Measurements from ENCODE around the gene NIBAN1.
"Not testable (repeated sequence)": the region's sequence is repeated elsewhere in the genome, so short reads cannot be mapped to it uniquely, and the experiment has no call there.

Gene NIBAN1, protein sequence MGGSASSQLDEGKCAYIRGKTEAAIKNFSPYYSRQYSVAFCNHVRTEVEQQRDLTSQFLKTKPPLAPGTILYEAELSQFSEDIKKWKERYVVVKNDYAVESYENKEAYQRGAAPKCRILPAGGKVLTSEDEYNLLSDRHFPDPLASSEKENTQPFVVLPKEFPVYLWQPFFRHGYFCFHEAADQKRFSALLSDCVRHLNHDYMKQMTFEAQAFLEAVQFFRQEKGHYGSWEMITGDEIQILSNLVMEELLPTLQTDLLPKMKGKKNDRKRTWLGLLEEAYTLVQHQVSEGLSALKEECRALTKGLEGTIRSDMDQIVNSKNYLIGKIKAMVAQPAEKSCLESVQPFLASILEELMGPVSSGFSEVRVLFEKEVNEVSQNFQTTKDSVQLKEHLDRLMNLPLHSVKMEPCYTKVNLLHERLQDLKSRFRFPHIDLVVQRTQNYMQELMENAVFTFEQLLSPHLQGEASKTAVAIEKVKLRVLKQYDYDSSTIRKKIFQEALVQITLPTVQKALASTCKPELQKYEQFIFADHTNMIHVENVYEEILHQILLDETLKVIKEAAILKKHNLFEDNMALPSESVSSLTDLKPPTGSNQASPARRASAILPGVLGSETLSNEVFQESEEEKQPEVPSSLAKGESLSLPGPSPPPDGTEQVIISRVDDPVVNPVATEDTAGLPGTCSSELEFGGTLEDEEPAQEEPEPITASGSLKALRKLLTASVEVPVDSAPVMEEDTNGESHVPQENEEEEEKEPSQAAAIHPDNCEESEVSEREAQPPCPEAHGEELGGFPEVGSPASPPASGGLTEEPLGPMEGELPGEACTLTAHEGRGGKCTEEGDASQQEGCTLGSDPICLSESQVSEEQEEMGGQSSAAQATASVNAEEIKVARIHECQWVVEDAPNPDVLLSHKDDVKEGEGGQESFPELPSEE

GRCh38 chr1:184974056-184974836, at the start of gene NIBAN1:
Gene NIBAN1, minus strand, starts transcription at chr1:184974508. Its CDS starts 152 bp downstream, at chr1:184974356.
- peak within 1 kb of the TSS; percentile 87 for H3K4me3 Mint-ChIP-seq

GRCh38 chr1:185017966-185018365, 43.7 kb upstream of the NIBAN1 start:
- Mint-ChIP-seq H3K27ac (no peak overlapping the region), H3K4me1 (peaks cover 5% of the 10 kb centered on the region), H3K9me3 (no peaks in the 10 kb centered on the region), H3K27me3 (no peaks in the 10 kb centered on the region), H3K36me3 (no peaks in the 10 kb centered on the region), H3K4me3 (no peak overlapping the region)
- ATAC-seq, result no peak

More at GRCh38 chr1:184974056-184974836, at the start of gene NIBAN1:
- Mint-ChIP-seq H3K4me1 (peaks cover 47% of the 10 kb centered on the region), H3K36me3 (no peaks in the 10 kb centered on the region), H3K27me3 (peaks cover 14% of the 10 kb centered on the region), H3K9me3 (no peaks in the 10 kb centered on the region), H3K27ac (peak within 1 kb of the TSS; percentile 83)
- peak; percentile 83 for ATAC-seq

- ATAC-seq, result no peak
- no peaks in the 10 kb centered on the region for H3K9me3 Mint-ChIP-seq
These were observed 43.0 kb upstream of the NIBAN1 start for GRCh38 chr1:185017338-185017737.

DNA sequence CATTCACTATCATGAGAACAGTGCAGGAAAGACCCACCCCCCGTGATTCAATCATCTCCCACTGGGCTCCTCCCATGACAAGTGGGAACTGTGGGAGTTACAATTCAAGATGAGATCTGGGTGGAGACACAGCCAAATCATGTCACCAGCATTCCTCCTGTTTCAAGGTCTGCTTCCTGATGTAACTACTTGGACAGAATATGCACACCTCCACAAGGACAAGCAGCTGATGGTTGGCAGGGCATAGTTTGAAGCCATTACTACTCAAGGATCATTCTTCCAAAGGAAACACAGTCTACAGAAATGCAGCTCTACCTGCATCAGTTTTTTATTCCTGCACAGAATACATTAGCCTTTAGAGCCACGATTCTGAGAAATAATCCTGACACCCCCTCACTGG, 42.6 kb upstream of the NIBAN1 start:
- Mint-ChIP-seq H3K27me3 (no peaks in the 10 kb centered on the region), H3K27ac (no peak overlapping the region), H3K4me3 (no peak overlapping the region), H3K36me3 (no peaks in the 10 kb centered on the region), H3K4me1 (peaks cover 5% of the 10 kb centered on the region), H3K9me3 (no peaks in the 10 kb centered on the region)
- no peak for ATAC-seq

More at GRCh38 chr1:185017338-185017737, 43.0 kb upstream of the NIBAN1 start:
- Mint-ChIP-seq H3K27me3 (no peaks in the 10 kb centered on the region), H3K4me1 (peaks cover 5% of the 10 kb centered on the region), H3K27ac (no peak overlapping the region), H3K36me3 (no peaks in the 10 kb centered on the region), H3K4me3 (no peak overlapping the region)

- Mint-ChIP-seq H3K27me3 (no peaks in the 10 kb centered on the region), H3K36me3 (no peaks in the 10 kb centered on the region), H3K9me3 (no peaks in the 10 kb centered on the region), H3K4me3 (no peak overlapping the region), H3K4me1 (peaks cover 5% of the 10 kb centered on the region), H3K27ac (no peak overlapping the region)
- no peak for ATAC-seq
These were observed 41.3 kb upstream of the NIBAN1 start for GRCh38 chr1:185015631-185016030.

DNA sequence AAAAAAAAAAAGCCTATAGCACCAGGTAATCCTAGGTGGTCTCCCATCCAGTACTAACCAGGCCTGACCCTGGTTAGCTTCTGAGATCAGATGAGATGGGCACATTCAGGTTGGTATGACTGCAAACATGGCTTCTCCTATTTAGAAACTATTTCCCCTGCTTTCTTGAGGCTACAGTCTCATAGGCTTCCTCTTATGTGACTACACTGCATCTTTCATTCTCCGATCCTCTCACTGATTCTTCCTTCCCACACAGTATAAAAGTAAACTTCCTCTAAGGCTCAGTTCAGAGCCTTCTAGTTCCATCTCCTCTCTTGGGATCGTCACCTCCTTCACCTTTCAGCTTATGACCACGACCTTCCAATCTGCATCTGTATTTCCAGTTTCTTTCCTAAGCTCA, 40.6 kb upstream of the NIBAN1 start:
- Mint-ChIP-seq H3K4me1 (peaks cover 5% of the 10 kb centered on the region), H3K9me3 (no peaks in the 10 kb centered on the region), H3K27ac (no peak overlapping the region), H3K36me3 (no peaks in the 10 kb centered on the region), H3K4me3 (no peak overlapping the region), H3K27me3 (no peaks in the 10 kb centered on the region)
- ATAC-seq, result no peak

GRCh38 chr1:185010361-185010760, 36.1 kb upstream of the NIBAN1 start:
- Mint-ChIP-seq H3K9me3 (no peaks in the 10 kb centered on the region), H3K27me3 (no peaks in the 10 kb centered on the region), H3K27ac (no peak overlapping the region), H3K4me1 (no peaks in the 10 kb centered on the region), H3K4me3 (no peak overlapping the region), H3K36me3 (no peaks in the 10 kb centered on the region)
- no peak for ATAC-seq

GRCh38 chr1:185008838-185009237, 34.5 kb upstream of the NIBAN1 start:
- Mint-ChIP-seq H3K27me3 (no peaks in the 10 kb centered on the region), H3K4me3 (no peak overlapping the region), H3K4me1 (no peaks in the 10 kb centered on the region), H3K9me3 (no peaks in the 10 kb centered on the region), H3K36me3 (no peaks in the 10 kb centered on the region), H3K27ac (no peak overlapping the region)
- no peak for ATAC-seq

DNA sequence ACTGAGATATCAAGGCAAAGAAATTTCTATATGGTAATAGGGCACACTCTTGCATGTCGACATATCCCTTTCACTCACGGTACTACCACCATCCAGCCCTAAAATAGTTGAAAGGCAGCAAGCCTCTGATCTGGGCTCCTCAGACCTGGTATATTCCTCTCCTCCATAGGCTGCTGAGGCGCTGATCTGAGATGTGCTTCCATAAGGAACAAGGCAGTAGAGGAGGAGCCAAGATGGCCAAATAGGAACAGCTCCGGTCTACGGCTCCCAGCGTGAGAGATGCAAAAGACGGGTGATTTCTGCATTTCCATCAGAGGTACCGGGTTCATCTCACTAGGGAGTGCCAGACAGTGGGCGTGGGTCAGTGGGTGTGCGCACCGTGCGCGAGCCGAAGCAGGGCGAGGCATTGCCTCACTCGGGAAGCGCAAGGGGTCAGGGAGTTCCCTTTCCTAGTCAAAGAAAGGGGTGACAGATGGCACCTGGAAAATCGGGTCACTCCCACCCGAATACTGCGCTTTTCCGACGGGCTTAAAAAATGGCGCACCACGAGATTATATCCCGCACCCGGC, 27.1 kb upstream of the NIBAN1 start:
- not testable (repeated sequence) for H3K4me3 Mint-ChIP-seq, H3K4me1 Mint-ChIP-seq, ATAC-seq, H3K36me3 Mint-ChIP-seq, H3K9me3 Mint-ChIP-seq, H3K27ac Mint-ChIP-seq
- peaks cover 17% of the 10 kb centered on the region for H3K27me3 Mint-ChIP-seq

GRCh38 chr1:184999974-185000373, 25.7 kb upstream of the NIBAN1 start:
- H3K27ac Mint-ChIP-seq, ATAC-seq, H3K36me3 Mint-ChIP-seq, H3K9me3 Mint-ChIP-seq, H3K4me1 Mint-ChIP-seq, H3K4me3 Mint-ChIP-seq: not testable (repeated sequence)
- H3K27me3 Mint-ChIP-seq, result peaks cover 31% of the 10 kb centered on the region

DNA sequence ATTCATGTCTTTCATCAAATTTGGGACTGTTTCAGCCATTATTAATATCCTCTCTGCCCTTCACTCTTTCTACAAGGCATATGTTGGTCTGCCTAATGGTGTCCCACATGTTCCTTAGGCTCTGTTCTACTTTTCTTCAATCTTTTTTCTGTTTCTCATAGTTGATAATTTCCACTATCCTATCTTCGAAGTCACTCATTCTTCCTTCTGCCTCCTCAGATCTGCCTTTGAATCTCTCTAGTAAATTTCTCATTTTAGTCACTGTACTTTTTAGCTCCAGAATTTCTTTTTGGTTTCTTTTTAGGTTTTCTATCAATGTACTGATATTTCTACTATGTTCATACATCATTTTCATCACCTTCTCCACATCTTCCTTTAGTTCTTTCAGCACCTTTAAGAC, 20.0 kb upstream of the NIBAN1 start:
- ATAC-seq, result no peak
- H3K36me3 Mint-ChIP-seq, result peaks cover 7% of the 10 kb centered on the region
- H3K4me3 Mint-ChIP-seq, result no peak overlapping the region
- no peak overlapping the region for H3K27ac Mint-ChIP-seq
- peaks cover 8% of the 10 kb centered on the region for H3K9me3 Mint-ChIP-seq
- H3K27me3 Mint-ChIP-seq, result peaks cover 28% of the 10 kb centered on the region
- H3K4me1 Mint-ChIP-seq, result no peaks in the 10 kb centered on the region

DNA sequence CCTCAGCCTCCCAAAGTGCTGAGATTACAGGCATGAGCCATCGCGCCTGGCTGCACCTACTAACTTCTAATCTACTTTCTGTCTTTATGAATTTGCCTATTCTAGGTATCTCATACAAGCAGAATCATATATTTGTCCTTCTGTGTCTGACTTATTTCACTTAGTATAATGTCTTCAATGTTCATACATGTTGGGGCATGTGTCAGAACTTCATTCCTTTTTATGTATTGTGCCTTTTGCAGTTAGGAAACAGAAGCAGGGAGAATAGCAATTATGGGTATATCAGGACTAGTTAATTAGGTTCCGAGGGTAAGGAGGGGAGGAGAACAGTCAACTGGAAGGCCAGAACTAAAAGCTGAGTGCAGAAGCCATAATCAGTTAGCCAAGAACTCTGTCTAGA, 18.0 kb upstream of the NIBAN1 start:
- no peak for ATAC-seq
- peaks cover 7% of the 10 kb centered on the region for H3K36me3 Mint-ChIP-seq
- H3K27me3 Mint-ChIP-seq, result peaks cover 28% of the 10 kb centered on the region
- H3K4me3 Mint-ChIP-seq, result no peak overlapping the region
- peaks cover 5% of the 10 kb centered on the region for H3K9me3 Mint-ChIP-seq
- H3K4me1 Mint-ChIP-seq, result no peaks in the 10 kb centered on the region
- no peak overlapping the region for H3K27ac Mint-ChIP-seq

- Mint-ChIP-seq H3K4me1 (no peaks in the 10 kb centered on the region), H3K27me3 (peaks cover 27% of the 10 kb centered on the region), H3K36me3 (peaks cover 7% of the 10 kb centered on the region), H3K4me3 (no peak overlapping the region), H3K27ac (no peak overlapping the region), H3K9me3 (peaks cover 5% of the 10 kb centered on the region)
- no peak for ATAC-seq
These were observed 15.9 kb upstream of the NIBAN1 start for GRCh38 chr1:184990204-184990603.

- H3K4me1 Mint-ChIP-seq, result no peaks in the 10 kb centered on the region
- no peak for ATAC-seq
- H3K9me3 Mint-ChIP-seq, result no peaks in the 10 kb centered on the region
- no peak overlapping the region for H3K4me3 Mint-ChIP-seq
- H3K27me3 Mint-ChIP-seq, result peaks cover 17% of the 10 kb centered on the region
- no peaks in the 10 kb centered on the region for H3K36me3 Mint-ChIP-seq
- H3K27ac Mint-ChIP-seq, result no peak overlapping the region
These were observed 14.2 kb upstream of the NIBAN1 start for GRCh38 chr1:184988506-184988905.

- H3K4me3 Mint-ChIP-seq, result no peak overlapping the region
- no peaks in the 10 kb centered on the region for H3K4me1 Mint-ChIP-seq
- no peaks in the 10 kb centered on the region for H3K36me3 Mint-ChIP-seq
- no peaks in the 10 kb centered on the region for H3K9me3 Mint-ChIP-seq
- no peak for ATAC-seq
- H3K27me3 Mint-ChIP-seq, result peaks cover 17% of the 10 kb centered on the region
- no peak overlapping the region for H3K27ac Mint-ChIP-seq
These were observed 13.4 kb upstream of the NIBAN1 start for GRCh38 chr1:184987696-184988095.
